WERI-Rb-1 (cell line): ENCODE measurements around the gene PCGF6.

Source experiments
- DNase-seq: peaks from one replicate; pipeline ENCODE4 v3.0.0-alpha.2; 2020
- H3K27ac ChIP-seq: fragments of 250-450 bp; sonication (Bioruptor Pico); 2 replicates; pipeline ENCODE4 v1.5.1; 2020; ENCODE audit warnings: mild to moderate bottlenecking, moderate library complexity
- H3K27me3 ChIP-seq: fragments of 250-450 bp; sonication (Bioruptor Pico); 2 replicates; pipeline ENCODE4 v1.5.1; 2021; ENCODE audit warnings: mild to moderate bottlenecking, low read depth, moderate library complexity; ENCODE audit not compliant: insufficient read depth, severe bottlenecking
- H3K36me3 ChIP-seq: fragments of 250-450 bp; sonication (Bioruptor Pico); 2 replicates; pipeline ENCODE4 v1.5.1; 2020; ENCODE audit warnings: mild to moderate bottlenecking, moderate library complexity
- H3K4me3 ChIP-seq: 2 replicates; pipeline ENCODE4 v1.5.1; 2011; ENCODE audit warnings: low read depth, mild to moderate bottlenecking, control low read depth, low read length
- H3K9me3 ChIP-seq: fragments of 250-450 bp; sonication (Bioruptor Pico); 2 replicates; pipeline ENCODE4 v1.5.1; 2021; ENCODE audit warnings: mild to moderate bottlenecking, moderate library complexity; ENCODE audit not compliant: severe bottlenecking
- TF ChIP-seq, protein P1 (sequence below): IDR thresholded peaks from 2 replicates; pipeline ENCODE4 v1.5.1; 2011; ENCODE audit warnings: low read depth, mild to moderate bottlenecking, control low read depth, inconsistent platforms, low read length

PCGF6 gene

DNA sequence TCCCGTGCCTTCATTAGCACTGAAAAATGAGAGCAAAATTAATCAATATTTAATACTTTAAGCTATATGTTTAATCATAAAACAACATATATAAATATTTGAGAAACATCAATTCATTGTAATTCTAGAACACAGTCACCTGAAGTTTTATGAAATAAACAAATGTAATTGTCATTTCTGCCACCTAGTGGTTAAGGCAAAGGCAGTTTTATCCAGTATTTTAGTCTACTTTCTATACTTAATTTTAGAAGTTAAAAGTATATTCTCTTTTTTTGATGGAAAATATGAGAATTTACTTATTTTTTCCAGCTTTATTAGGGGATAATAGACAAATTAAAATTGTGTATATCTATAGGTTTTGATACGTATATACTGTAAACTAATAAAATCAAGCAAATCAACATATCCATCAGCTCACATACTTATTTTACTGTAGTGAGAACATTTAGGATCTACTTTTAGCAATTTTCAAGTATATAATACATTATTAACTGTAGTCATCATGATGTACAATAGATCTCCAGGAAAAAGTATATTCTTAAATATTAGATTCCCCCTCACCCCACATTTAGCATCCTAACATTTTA lies 16.9 kb downstream of the PCGF6 start:
- TF ChIP-seq, protein P1, sequence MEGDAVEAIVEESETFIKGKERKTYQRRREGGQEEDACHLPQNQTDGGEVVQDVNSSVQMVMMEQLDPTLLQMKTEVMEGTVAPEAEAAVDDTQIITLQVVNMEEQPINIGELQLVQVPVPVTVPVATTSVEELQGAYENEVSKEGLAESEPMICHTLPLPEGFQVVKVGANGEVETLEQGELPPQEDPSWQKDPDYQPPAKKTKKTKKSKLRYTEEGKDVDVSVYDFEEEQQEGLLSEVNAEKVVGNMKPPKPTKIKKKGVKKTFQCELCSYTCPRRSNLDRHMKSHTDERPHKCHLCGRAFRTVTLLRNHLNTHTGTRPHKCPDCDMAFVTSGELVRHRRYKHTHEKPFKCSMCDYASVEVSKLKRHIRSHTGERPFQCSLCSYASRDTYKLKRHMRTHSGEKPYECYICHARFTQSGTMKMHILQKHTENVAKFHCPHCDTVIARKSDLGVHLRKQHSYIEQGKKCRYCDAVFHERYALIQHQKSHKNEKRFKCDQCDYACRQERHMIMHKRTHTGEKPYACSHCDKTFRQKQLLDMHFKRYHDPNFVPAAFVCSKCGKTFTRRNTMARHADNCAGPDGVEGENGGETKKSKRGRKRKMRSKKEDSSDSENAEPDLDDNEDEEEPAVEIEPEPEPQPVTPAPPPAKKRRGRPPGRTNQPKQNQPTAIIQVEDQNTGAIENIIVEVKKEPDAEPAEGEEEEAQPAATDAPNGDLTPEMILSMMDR, result no peak
- H3K36me3 ChIP-seq, result peaks cover 84% of the 10 kb centered on the region
- H3K27ac ChIP-seq, result no peak overlapping the region
- DNase-seq, result no peak
- H3K27me3 ChIP-seq, result no peaks in the 10 kb centered on the region
- no peak overlapping the region for H3K4me3 ChIP-seq
- H3K9me3 ChIP-seq, result no peaks in the 10 kb centered on the region

- H3K27me3 ChIP-seq, result no peaks in the 10 kb centered on the region
- no peak overlapping the region for H3K27ac ChIP-seq
- H3K36me3 ChIP-seq, result peaks cover 93% of the 10 kb centered on the region
- DNase-seq, result no peak
- no peak overlapping the region for H3K4me3 ChIP-seq
- H3K9me3 ChIP-seq, result no peaks in the 10 kb centered on the region
- TF ChIP-seq, protein P1, result no peak
Measured at GRCh38 chr10:103327906-103328305, 23.0 kb downstream of the PCGF6 start.

DNA sequence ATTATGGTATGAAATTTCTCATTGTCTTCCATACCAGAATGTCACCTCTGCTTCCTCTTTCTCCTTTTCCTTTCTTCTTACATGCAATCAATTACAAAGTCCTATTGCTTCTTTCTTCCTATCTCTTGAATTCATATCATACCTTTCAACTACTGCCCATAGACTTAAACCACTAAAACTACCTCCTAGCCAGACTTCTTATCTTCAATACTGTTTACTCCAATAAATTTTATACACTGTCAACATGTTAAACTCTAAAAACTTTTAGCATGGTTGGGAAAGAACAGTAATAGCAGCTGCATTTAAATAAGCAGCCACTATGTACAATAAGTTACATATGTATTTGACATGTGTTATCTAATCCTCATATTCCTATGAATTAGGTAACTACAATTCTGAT lies 34.9 kb downstream of the PCGF6 start:
- H3K27ac ChIP-seq, result no peak overlapping the region
- no peaks in the 10 kb centered on the region for H3K27me3 ChIP-seq
- H3K36me3 ChIP-seq, result peaks cover 77% of the 10 kb centered on the region
- H3K4me3 ChIP-seq, result no peak overlapping the region
- TF ChIP-seq, protein P1, result no peak
- DNase-seq, result no peak
- H3K9me3 ChIP-seq, result no peaks in the 10 kb centered on the region

GRCh38 chr10:103310197-103310596 lies 40.7 kb downstream of the PCGF6 start:
- H3K36me3 ChIP-seq, result peaks cover 87% of the 10 kb centered on the region

GRCh38 chr10:103307594-103307993 lies 43.3 kb downstream of the PCGF6 start:
- no peak for DNase-seq
- no peak overlapping the region for H3K27ac ChIP-seq
- TF ChIP-seq, protein P1, result no peak
- no peaks in the 10 kb centered on the region for H3K9me3 ChIP-seq
- no peak overlapping the region for H3K4me3 ChIP-seq
- peaks cover 69% of the 10 kb centered on the region for H3K36me3 ChIP-seq
- no peaks in the 10 kb centered on the region for H3K27me3 ChIP-seq

More at GRCh38 chr10:103310197-103310596, 40.7 kb downstream of the PCGF6 start:
- Histone ChIP-seq H3K27ac (no peak overlapping the region), H3K4me3 (no peak overlapping the region), H3K9me3 (no peaks in the 10 kb centered on the region), H3K27me3 (no peaks in the 10 kb centered on the region)
- DNase-seq, result no peak
- TF ChIP-seq, protein P1, result no peak
